GM06990 (cell line): Measurements from ENCODE around the gene CASQ2.

Experiments
- DNase-seq: peaks from one replicate; pipeline ENCODE4 v3.0.0-alpha.2; 2011; ENCODE audit not compliant: insufficient read length; ENCODE audit errors: extremely low read depth
- H3K27me3 ChIP-seq: replicated peaks from 2 replicates; pipeline ENCODE4 v1.6.0; 2011; ENCODE audit warnings: low read length; ENCODE audit not compliant: control insufficient read depth, insufficient read depth
- H3K36me3 ChIP-seq: 2 replicates; pipeline ENCODE4 v1.5.1; 2011; ENCODE audit warnings: low read length; ENCODE audit not compliant: control insufficient read depth, insufficient read depth
- H3K4me3 ChIP-seq: replicated peaks from 2 replicates; pipeline ENCODE4 v1.5.1; 2011; ENCODE audit warnings: low read depth, mild to moderate bottlenecking, control low read depth, low read length
- TF ChIP-seq, protein P1 (sequence below): IDR thresholded peaks from 2 replicates; pipeline ENCODE4 v1.5.1; 2011; ENCODE audit warnings: low read length, control low read depth, mild to moderate bottlenecking, inconsistent platforms; ENCODE audit not compliant: insufficient read depth, poor library complexity, severe bottlenecking

The CASQ2 gene

GRCh38 chr1:115705085-115705951 is 63.2 kb downstream of the CASQ2 start:
- Histone ChIP-seq H3K4me3 (no peak overlapping the region), H3K27me3 (no peaks in the 10 kb centered on the region), H3K36me3 (no peaks in the 10 kb centered on the region)
- TF ChIP-seq, protein P1, sequence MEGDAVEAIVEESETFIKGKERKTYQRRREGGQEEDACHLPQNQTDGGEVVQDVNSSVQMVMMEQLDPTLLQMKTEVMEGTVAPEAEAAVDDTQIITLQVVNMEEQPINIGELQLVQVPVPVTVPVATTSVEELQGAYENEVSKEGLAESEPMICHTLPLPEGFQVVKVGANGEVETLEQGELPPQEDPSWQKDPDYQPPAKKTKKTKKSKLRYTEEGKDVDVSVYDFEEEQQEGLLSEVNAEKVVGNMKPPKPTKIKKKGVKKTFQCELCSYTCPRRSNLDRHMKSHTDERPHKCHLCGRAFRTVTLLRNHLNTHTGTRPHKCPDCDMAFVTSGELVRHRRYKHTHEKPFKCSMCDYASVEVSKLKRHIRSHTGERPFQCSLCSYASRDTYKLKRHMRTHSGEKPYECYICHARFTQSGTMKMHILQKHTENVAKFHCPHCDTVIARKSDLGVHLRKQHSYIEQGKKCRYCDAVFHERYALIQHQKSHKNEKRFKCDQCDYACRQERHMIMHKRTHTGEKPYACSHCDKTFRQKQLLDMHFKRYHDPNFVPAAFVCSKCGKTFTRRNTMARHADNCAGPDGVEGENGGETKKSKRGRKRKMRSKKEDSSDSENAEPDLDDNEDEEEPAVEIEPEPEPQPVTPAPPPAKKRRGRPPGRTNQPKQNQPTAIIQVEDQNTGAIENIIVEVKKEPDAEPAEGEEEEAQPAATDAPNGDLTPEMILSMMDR, result no peak
- DNase-seq, result no peak

DNA sequence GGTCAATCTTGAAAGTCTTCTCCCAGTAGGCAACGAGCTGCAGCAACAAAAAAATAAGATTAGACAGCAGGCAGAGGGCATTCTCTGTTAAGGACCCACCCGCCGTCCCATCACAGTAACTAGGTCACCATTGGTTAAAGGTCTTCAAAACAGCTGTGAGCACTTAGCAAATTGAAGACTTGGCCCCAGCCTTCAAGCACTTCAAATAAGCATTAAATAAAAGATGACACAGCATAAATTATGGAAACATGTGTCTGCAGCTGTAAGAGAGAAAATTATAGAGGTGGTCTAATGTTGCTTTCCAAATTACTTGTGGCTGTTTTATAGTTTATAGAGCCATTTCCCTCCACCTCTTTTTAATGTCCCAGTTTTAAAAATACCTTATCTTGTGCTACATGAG is 65.6 kb downstream of the CASQ2 start:
- TF ChIP-seq, protein P1, result no peak
- no peak overlapping the region for H3K4me3 ChIP-seq
- DNase-seq, result no peak
- H3K27me3 ChIP-seq, result no peaks in the 10 kb centered on the region
- no peaks in the 10 kb centered on the region for H3K36me3 ChIP-seq

- no peak for DNase-seq
- TF ChIP-seq, protein P1, result no peak
- H3K4me3 ChIP-seq, result no peak overlapping the region
- H3K27me3 ChIP-seq, result no peaks in the 10 kb centered on the region
- no peaks in the 10 kb centered on the region for H3K36me3 ChIP-seq
Measured at GRCh38 chr1:115701090-115701489, 67.4 kb downstream of the CASQ2 start.

- H3K4me3 ChIP-seq, result no peak overlapping the region
- H3K27me3 ChIP-seq, result no peaks in the 10 kb centered on the region
Measured at GRCh38 chr1:115697619-115698018, 70.9 kb downstream of the CASQ2 start.

DNA sequence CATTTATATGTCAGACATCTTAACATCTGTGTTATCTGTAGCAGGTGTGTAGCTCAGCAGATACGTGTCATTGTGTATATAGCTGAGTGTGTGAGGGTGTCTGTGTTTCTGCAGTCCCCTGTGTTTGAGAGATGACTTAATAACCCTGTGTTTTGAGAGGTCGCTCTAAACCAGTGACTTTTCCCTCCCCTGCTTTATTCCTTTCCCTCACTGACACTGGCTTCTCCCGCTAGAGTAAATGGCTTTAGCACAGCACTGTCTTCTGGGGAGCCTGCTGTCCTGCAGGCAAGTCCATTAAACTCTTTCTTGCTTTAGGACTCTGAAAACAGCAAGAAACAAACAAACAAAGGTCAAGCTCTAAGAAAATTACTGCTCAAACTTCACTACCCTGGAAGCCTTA is 73.7 kb downstream of the CASQ2 start:
- no peak overlapping the region for H3K4me3 ChIP-seq
- no peaks in the 10 kb centered on the region; the same call in 1 of the 2 replicates for H3K36me3 ChIP-seq
- TF ChIP-seq, protein P1, result no peak
- no peak for DNase-seq
- no peaks in the 10 kb centered on the region for H3K27me3 ChIP-seq

More at GRCh38 chr1:115697619-115698018, 70.9 kb downstream of the CASQ2 start:
- TF ChIP-seq, protein P1, result no peak
- H3K36me3 ChIP-seq, result no peaks in the 10 kb centered on the region; the same call in 1 of the 2 replicates
- no peak for DNase-seq
